Measurements from ENCODE around the gene TNNT3.

The TNNT3 gene

DNA sequence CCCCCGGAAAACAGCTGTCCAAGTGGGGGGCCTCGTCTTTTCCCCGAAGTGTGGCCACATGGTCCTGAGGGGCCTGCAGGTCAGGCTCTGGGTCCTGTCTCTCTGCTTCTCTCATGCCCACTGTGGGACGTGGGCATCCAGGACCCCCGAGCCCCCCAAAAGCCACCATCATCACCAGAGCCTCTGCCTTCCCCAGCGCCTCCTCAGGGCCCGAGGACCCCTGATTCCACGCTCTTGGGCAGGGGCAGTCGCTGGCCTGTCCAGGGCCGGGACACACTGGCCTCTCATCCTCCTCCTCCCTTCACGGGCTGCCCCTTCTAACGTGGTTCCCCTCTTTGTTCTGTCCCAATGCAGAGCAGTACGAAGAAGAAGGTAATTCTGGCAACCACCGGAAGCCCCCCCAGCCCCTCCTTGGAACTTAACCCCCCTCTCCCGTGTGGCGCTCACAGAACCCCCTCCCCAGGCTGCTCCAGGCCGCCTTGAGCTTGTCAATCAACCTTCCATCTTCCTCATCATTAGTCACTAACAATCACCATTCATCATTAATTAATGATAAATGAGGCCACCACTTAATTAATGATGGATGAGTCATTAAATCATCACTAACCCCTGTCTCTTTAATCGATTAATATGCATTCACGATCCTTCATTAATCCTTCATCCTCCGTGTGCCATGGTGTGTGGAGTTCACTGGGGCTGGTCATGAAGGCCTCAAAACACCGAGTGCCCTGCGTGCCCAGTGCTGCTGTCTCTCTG lies 3.9 kb downstream of the TNNT3 start:
- no peaks in the 10 kb centered on the region for H3K4me1 Mint-ChIP-seq
- H3K9me3 Mint-ChIP-seq, result no peaks in the 10 kb centered on the region
- no peaks in the 10 kb centered on the region for H3K36me3 Mint-ChIP-seq
- H3K27me3 Mint-ChIP-seq, result no peaks in the 10 kb centered on the region
- H3K27ac Mint-ChIP-seq, result no peak overlapping the region
- H3K4me3 Mint-ChIP-seq, result no peak overlapping the region

DNA sequence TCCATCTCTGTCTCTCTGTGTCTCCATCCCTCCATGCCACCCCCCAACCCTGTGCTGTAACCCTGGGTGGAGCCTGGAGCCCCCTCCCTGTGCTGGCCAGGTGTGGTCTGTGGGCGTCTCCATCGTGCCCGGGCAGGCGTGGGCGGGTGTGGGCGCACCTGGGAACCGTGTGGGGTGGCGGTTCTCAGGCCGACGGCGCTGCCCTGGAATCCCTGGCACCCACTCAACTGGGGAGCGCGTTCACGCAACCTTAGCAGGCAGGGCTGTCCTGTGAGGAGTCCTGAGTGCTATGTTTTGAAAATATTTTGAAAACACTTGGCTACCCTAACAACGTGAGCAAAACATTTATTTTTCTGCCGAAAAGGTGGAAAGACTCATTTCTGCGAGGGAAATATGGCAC lies 4.7 kb downstream of the TNNT3 start:
- no peaks in the 10 kb centered on the region for H3K9me3 Mint-ChIP-seq
- H3K27ac Mint-ChIP-seq, result no peak overlapping the region
- H3K4me1 Mint-ChIP-seq, result no peaks in the 10 kb centered on the region
- H3K4me3 Mint-ChIP-seq, result no peak overlapping the region
- no peaks in the 10 kb centered on the region for H3K36me3 Mint-ChIP-seq
- no peaks in the 10 kb centered on the region for H3K27me3 Mint-ChIP-seq

DNA sequence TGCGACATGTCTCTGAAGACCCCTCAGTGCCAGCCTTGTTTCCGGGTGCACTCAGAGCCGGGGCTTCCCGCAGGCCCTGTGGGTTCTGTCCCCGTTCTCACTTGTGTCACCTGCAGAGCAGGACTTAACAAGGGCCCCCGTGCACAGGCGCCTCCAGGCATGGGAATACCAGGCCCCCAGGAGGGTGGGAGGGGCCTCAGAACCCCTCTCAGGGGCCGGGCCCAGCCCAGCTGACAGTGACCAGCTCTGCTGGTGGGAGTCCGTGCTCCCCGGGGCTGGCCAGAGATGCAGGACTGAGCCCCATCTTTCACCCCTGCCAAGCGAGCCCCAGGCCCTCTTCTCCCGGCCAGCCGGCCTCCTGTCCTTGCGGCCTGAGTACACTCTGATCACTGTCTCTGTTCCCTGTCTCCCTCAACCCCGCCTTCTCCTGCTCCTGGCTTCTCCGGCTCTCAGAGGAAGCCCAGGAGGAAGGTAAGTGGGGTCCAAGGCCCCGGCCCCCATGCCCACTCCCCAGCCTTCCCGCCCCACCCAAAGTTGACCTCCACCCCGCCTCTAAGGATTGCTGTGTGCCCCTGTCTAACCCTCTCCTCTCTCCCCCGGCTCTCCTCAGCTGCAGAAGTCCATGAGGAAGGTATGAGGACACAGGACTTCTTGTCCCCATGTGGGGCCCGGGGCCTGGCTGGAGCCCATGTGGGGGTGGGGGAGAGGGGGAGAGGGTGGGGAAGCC lies 5.3 kb downstream of the TNNT3 start:
- H3K4me3 Mint-ChIP-seq, result no peak overlapping the region
- H3K36me3 Mint-ChIP-seq, result no peaks in the 10 kb centered on the region
- no peaks in the 10 kb centered on the region for H3K27me3 Mint-ChIP-seq
- H3K4me1 Mint-ChIP-seq, result no peaks in the 10 kb centered on the region
- no peaks in the 10 kb centered on the region for H3K9me3 Mint-ChIP-seq
- no peak overlapping the region for H3K27ac Mint-ChIP-seq

DNA sequence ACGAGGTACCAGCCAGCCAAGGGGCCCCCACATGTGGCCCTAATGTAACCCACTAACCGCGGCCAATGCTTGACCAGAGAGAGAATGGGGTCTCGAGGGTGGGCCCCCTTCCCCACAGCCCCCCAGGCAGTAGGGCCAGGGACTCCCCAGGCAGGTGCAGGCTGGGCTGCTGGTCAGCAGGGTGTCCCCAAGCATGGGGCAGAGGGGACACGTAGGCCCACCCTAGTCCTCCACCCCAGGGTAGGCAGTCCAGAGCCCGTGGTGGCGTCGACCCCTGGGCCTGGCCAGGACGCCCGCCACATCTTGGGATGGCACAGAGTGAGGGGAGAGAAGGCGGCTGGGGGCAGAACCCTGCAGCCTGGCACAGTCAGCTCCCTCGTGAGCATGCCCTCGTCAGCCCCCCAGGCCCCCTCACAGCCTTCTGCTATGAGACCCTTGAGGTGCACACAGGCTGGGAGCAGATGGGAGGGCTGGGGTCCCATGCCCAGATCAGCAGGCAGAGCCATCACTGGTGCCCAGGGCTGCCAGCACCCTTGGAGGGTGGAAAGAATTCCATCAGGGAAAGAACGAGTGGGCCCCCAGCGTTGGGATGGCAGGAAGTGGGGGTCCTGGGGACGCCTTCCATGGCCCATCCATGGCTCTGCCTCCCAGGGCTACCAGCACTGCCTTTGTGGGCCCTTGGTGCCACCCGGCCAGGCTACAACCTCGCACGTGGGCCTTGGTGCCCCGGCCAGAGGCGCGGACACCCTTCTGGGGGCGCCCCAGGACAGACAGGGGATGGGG lies 6.1 kb downstream of the TNNT3 start:
- H3K9me3 Mint-ChIP-seq, result no peaks in the 10 kb centered on the region
- no peaks in the 10 kb centered on the region for H3K36me3 Mint-ChIP-seq
- H3K4me3 Mint-ChIP-seq, result no peak overlapping the region
- H3K27me3 Mint-ChIP-seq, result no peaks in the 10 kb centered on the region
- no peak overlapping the region for H3K27ac Mint-ChIP-seq
- H3K4me1 Mint-ChIP-seq, result peaks cover 4% of the 10 kb centered on the region

DNA sequence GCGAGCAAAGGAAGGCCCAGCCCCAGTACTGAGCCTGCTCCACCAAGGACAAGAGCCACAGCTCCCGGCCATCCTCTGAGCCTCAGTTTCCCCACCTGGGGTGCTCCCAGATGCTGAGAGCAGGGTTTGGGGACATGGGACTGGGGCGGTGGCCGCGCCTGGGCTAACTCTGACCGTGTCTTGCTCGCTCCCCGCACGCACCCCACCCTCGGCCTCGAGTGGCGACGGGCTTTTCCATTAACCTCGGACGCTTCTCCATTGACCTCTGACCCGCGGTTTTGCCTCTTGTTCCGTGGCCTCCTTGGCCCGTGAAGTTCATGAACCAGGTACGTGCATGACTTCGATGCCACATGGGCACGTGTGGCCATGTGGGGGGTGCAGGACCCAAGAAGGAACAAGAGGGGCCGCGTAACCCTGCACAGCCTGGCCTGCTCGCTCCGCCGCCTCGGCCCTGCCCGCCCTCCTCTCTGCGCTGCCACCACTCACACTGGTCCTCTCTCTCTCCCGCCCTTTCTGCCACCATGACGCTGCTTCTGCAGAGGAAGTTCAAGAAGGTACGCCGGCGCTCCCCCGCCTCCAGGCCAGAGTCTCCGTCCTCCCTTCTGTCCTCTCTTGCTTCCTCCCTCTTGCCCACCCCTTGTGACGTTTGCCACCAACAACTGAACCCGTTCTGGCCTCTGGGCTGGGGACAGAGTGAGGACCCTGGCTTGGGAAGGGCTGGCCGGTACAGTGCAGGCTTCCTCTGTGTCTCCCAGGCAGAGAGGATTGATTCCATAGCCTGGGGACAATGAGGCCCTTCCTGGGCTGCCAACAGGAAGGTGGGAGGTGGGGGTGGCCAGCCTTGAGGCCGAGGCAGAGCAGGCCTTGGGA lies 6.9 kb downstream of the TNNT3 start:
- Mint-ChIP-seq H3K4me3 (no peak overlapping the region), H3K27ac (no peak overlapping the region), H3K27me3 (no peaks in the 10 kb centered on the region), H3K9me3 (no peaks in the 10 kb centered on the region), H3K36me3 (no peaks in the 10 kb centered on the region), H3K4me1 (peaks cover 5% of the 10 kb centered on the region)

DNA sequence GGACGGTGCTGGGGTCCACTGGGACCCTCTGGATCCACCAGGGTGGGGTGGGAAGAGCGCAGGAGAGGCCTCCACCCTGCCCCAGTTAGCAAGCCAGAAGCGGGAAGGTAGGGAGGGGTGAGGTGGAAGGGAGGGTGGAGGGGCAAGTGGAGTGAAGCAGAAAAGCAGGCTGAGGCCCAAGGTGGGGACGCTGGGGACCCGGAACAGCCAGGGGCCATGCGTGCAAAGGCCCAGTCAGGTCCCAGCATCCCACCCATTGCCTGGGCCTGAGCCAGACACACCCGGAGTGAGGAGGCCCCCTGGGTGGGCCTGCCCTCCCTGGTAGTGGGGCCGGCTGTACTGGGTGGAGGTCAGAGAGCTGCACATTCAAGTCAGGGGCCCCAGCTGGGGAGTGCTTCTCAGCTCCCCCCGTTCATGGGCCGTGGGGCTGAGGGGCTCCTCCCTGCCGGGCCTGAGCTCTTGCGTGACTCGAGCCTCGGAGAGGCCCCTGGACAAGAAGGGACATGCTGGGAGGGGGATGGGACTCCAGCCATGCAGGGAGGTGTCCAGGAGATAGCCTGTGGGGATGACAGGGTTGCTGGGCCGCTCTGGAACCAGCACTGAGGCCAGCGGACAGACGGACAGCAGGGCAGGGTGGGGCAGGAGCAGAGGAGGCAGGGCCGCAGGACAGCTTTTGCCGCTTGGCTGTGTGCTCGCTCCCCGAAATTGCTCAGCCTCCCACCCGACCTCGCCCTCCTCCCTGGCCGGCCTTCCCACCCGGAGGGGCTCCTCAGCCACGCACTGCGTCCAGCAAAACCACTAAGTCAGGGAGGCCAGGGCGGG lies 7.7 kb downstream of the TNNT3 start:
- no peaks in the 10 kb centered on the region for H3K36me3 Mint-ChIP-seq
- H3K27ac Mint-ChIP-seq, result no peak overlapping the region
- no peak overlapping the region for H3K4me3 Mint-ChIP-seq
- H3K27me3 Mint-ChIP-seq, result no peaks in the 10 kb centered on the region
- H3K9me3 Mint-ChIP-seq, result no peaks in the 10 kb centered on the region
- H3K4me1 Mint-ChIP-seq, result peaks cover 5% of the 10 kb centered on the region

DNA sequence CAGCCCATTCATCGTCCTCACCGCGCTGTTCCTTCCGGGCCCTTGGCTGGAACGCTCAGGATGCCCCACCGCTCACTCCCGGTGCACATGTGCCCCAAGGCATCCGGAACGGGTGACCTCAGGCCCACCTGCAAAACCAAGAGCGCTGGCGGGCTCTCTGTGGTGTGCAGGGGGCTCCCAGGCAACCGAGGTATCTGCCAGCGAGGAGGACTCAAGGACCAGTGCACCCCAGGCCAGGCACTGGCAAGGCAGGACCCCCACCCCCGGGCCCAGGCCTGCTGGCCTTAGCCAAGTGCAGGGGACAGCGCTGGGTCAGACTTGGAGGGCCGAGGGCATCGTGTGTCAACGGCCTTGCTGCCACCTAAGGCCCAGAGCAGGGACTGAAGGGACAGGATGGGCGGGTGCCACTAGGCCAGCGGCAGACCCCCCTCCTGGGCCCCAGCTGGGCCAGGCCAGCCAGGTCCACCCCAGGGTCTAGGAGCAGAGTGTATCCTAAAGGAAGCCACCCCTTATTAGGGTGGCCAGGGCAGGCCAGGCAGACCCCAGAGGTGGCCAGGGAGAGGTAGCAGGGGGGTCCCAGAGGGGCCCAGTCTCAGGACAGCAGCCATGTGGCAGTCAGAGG lies 8.5 kb downstream of the TNNT3 start:
- Mint-ChIP-seq H3K9me3 (no peaks in the 10 kb centered on the region), H3K4me1 (peaks cover 5% of the 10 kb centered on the region), H3K27ac (no peak overlapping the region), H3K4me3 (no peak overlapping the region), H3K36me3 (no peaks in the 10 kb centered on the region), H3K27me3 (no peaks in the 10 kb centered on the region)

DNA sequence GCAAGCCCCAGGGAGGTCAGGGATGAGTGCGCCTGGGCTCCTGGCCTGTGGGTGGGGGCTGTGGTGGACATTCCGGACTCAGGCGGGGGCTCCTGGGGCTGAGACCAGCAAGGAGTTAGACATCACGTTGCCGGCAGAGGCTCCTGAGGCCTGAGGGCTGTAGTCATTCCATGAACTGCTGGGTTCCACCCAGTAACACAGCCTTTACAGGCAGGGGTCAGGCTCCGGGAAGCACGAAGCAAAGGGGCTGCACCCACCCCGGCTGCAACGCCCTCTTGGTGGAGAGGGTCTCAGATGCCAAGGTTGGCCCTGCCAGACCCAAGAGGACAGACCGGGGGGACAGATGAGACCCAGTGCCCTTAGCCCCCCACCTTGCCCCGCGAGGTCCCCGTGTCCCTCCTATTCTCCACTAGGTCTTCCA lies 9.0 kb downstream of the TNNT3 start:
- no peak overlapping the region for H3K27ac Mint-ChIP-seq
- H3K4me3 Mint-ChIP-seq, result no peak overlapping the region
- H3K27me3 Mint-ChIP-seq, result no peaks in the 10 kb centered on the region
- H3K36me3 Mint-ChIP-seq, result no peaks in the 10 kb centered on the region
- peaks cover 5% of the 10 kb centered on the region for H3K4me1 Mint-ChIP-seq
- no peaks in the 10 kb centered on the region for H3K9me3 Mint-ChIP-seq

DNA sequence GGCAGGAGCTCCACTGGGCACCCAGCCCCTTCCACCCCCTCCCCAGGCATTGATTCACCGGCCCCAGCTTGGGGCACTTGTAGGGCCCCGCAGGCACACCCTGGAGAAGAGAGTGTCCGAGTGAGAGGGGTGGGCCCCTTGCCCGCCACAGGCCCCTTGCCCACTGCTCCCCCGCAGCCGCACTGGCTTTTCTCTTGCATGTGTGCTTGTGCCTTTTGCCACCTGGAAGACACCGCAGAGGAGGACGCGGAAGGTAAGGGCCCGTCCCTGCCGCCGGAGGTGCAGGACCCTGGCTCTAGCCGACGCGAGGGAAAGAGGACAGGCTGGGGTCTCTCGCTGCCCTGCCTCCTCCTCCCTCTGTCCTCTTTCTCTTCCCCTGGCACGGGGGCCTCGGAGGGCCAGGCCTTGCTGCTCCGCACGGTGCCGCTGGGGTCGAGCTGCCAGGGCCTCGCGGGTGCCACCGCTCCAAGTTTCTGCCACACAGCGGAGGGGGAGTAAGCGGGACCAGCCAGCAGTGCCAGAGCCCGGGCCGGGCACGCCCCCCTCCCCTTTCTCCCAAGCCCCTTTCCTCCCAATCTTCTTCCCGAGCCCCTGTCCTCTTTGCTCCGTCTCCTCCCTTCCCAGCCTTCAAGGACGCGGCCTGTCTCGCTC lies 9.5 kb downstream of the TNNT3 start:
- Mint-ChIP-seq H3K4me3 (no peak overlapping the region), H3K4me1 (peaks cover 5% of the 10 kb centered on the region), H3K36me3 (no peaks in the 10 kb centered on the region), H3K9me3 (no peaks in the 10 kb centered on the region), H3K27me3 (no peaks in the 10 kb centered on the region), H3K27ac (no peak overlapping the region)

DNA sequence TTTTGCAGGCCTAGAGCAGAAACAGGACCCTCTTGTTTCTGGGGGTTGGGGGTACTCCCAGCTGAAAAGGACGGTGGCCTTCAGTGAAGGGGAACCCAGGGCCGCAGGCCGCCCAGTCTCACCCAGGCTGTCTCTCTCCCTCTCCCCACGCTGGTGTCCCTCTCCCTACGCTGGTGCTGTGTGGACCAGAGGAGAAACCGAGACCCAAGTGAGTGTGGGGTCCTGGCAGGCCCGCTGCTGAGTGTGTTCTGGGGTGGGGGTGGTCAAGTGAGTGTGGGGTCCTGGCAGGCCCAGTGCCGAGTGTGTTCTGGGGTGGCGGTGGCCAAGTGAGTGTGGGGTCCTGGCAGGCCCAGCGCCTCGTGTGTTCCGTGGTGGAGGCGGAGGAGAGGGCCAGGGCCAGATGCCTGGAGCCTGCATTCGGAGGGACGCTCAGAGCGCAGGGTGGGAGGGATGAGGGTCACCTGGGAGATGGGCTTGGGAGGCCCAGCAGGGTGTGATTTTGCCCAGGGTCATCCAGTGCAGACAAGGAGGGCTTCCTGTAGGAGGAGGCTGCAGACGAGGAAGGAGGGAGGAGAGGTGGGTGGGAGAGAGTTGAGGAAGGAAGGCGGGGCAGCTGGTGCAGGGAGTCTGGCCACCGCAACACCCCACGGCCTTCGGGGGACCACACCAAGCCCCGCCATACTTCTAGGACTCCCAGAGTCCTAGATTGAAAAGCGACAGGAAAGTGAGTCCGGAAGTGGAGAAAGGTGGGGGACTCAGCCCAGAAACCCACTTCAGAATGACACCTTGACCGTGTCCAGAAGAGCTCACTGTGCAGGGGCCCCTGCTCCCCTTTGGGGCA lies 10.3 kb downstream of the TNNT3 start:
- H3K36me3 Mint-ChIP-seq, result no peaks in the 10 kb centered on the region
- H3K4me1 Mint-ChIP-seq, result peaks cover 5% of the 10 kb centered on the region
- H3K9me3 Mint-ChIP-seq, result no peaks in the 10 kb centered on the region
- H3K27ac Mint-ChIP-seq, result no peak overlapping the region
- no peaks in the 10 kb centered on the region for H3K27me3 Mint-ChIP-seq
- H3K4me3 Mint-ChIP-seq, result no peak overlapping the region

DNA sequence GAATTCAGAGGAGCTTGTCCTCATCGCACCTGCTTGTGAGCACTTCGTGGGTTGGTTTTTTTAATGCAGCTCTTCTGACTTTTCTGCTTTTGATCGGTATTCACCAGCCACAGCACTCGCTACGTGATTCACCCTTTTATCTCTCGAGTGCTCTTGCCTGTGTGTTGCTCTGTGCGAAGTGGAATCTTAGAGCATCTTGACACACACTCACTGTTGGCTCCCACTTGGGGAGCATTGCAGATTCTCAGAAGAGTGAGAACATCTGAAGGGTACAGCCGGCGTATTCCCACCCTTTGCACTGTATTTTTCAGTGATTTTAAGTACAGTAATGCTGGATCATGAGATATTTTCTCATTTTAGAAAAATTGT lies 10.9 kb downstream of the TNNT3 start:
- Mint-ChIP-seq H3K9me3 (no peaks in the 10 kb centered on the region), H3K27ac (no peak overlapping the region), H3K36me3 (no peaks in the 10 kb centered on the region), H3K27me3 (no peaks in the 10 kb centered on the region), H3K4me3 (no peak overlapping the region), H3K4me1 (peaks cover 5% of the 10 kb centered on the region)

DNA sequence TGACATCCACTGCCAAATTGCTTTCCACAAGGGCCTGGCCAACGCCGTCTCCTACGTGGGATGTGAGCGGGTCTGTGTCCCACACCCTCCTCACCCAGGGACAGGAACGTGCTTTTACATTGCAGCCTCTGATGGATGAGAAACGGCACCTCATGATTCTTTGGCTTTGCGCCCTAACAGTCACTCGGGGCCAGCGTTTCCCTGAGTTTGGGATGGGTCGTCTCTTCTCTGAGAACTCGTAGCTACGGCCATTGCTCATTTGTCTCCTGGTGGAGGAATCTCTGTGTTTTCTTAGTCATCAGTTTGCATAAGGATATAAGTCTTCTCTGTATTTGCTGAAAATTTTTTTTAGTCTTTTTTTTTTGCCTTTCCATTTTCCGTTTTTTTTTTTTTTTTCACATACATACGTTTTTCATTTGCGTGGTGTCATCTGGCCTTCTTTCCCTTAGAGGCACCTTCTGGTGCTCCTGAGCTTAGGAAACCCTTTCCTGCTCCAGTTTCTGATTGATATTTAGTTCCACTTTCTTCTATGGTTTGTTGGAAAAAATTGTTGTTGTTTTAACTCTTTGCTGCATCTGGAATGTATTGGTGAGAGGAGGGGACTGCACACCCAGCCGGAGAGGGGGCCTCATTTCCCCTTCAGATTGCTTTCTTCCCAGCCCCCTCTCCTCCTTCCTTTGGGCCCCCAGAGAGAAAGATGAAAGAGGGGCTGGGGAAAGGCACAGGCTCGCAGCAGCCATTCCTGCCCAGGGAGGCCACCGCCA lies 12.0 kb downstream of the TNNT3 start:
- Mint-ChIP-seq H3K9me3 (no peaks in the 10 kb centered on the region), H3K27me3 (no peaks in the 10 kb centered on the region)

DNA sequence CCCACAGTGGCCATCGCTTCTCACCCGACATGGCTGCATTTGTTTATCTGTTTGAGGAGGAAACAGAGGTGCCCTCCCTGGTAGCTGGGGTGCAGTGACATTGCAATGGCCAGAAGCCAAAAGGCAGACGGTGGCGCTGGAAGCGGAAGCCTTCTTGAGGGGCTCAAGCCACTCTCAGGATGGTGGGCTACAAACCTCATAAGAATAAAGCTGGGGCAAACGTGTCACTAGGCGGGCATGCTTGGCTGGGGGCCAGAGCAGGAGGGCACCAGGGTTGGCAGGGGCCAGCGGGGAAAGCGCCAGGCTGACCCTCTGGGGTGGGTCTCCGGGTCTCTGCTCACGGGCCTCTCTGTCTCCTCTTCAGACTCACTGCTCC lies 12.6 kb downstream of the TNNT3 start:
- Mint-ChIP-seq H3K4me1 (peaks cover 5% of the 10 kb centered on the region), H3K36me3 (no peaks in the 10 kb centered on the region), H3K9me3 (no peaks in the 10 kb centered on the region), H3K27me3 (no peaks in the 10 kb centered on the region), H3K27ac (no peak overlapping the region), H3K4me3 (no peak overlapping the region)

More for the DNA sequence above, 12.0 kb downstream of the TNNT3 start:
- no peaks in the 10 kb centered on the region for H3K36me3 Mint-ChIP-seq
- H3K4me3 Mint-ChIP-seq, result no peak overlapping the region
- H3K4me1 Mint-ChIP-seq, result peaks cover 5% of the 10 kb centered on the region
- H3K27ac Mint-ChIP-seq, result no peak overlapping the region
